Fibroblast of skin of right biceps (primary cell): Measurements from ENCODE around the gene TP53INP2.
"Not testable (repeated sequence)": the region's sequence is repeated elsewhere in the genome, so short reads cannot be mapped to it uniquely, and the experiment has no call there.

Experiments used
- DNase-seq: peaks from one replicate; pipeline ENCODE4 v3.0.0-alpha.2; 2013

The TP53INP2 gene

DNA sequence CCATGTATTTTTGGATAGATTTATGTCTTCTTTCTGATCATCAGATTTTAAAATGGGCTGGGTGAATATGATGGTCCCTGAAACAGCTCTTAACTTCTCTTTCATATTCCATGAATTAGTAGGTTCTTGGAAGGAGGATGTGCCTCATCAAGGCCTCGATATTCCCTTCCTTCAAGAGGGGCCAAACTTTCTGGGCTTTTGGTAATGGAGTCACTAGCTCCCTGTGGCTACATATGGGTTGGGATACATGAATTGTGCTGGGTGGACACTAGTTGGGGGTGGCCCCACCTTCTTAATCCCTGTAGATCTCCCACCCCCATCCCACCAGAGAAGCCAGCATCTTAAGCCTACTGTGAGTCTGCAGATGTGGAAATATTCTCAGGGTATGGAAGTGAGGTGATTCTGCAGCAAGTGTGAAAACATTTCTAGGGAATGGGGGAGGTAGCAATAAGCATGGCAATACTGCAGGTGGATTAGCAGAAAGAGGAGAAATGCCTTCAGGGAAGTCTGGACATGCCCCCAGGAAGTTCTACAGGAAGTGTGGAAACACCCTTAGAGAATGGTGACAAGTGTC, 2.2 kb downstream of the TP53INP2 start:
- no peak for DNase-seq

DNA sequence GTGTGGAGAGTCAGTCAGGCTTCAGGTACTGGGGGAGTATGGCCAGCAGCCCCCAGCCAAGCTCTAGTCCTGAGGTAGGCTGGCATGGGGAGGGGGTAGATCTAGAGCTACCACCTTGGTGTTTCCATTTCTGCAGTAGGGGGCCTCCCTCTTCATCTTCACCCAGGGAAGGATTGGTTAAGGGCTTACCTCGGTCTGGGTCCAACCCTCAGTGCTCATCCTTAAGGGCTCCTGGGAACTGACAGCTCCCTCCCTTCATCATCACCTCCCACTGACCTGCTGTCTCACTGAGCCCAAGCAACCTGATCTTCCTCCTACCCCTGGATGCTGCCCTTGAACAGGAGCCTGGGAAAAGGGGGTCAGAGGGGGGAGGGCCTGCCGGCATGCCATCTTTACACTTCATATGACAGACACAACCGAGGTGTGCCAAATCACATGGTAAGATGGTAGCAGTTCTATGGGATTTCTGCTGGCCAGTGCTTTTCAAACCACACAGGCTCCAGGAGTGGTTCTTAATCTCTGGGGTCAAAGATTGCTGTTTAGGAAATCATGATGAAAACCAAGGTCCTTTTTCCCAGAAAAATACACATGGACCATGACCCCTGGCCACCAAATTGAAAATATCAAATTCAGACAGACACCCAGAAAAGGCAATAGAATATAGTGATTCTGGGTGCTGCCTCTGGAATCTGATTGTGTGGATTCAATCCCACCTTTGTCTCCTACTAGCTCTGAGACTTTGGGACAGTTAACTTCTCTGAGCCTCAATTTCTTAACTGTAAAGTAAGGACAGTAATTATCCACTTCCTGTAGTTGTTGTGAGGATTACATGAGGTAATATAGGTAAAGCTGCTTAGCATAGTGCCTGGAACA, 3.0 kb downstream of the TP53INP2 start:
- DNase-seq, result no peak

DNA sequence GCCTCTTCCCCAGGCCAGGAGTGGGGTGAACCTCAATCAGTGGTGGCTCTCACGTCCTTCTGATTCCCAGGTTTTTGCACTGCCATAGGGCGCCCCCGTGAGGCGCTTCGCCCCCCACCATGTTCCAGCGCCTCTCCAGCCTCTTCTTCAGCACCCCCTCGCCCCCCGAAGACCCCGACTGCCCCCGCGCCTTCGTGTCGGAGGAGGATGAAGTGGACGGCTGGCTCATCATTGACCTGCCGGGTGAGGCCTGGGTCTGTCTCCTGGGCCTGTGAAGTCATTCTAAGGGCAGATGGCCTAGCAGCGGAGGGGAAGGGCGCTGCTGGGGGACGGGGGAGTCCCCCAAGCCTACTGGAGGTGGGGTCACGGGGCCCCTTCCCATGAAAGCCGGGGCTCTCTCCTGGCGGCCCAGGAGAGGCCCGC, 4.5 kb downstream of the TP53INP2 start:
- peak; percentile 36 for DNase-seq

DNA sequence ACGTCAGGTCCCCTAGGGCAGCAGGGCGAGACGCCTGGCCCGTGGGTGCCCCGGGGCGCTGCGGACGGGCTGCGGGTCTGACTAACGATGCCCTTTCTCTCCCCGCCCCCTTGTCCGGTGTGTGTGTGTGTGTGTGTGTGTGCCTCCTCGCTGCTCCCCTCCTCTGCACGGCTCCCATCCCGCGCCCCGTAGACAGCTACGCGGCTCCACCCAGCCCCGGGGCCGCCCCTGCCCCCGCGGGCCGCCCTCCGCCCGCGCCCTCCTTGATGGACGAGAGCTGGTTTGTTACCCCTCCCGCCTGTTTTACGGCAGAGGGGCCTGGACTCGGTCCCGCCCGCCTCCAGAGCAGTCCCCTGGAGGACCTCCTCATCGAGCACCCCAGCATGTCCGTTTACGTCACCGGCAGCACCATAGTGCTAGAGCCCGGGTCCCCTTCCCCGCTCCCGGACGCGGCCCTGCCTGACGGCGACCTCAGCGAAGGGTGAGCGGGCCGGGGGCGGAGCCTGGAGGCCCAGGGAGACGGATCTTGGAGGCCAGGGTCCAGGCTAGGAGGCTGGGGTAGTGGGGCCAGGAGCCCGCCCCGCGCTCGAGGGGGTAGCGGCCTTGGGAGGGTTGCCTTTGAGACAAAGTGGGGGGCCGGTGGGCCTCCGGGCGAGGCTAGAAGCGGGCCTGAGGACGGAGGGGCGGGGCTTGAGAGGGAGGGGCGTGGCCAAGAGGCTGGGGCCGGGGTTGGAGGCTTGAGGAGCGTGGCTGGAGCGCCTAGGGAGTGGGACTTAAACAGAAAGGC, 5.1 kb downstream of the TP53INP2 start:
- peak; percentile 78 for DNase-seq

DNA sequence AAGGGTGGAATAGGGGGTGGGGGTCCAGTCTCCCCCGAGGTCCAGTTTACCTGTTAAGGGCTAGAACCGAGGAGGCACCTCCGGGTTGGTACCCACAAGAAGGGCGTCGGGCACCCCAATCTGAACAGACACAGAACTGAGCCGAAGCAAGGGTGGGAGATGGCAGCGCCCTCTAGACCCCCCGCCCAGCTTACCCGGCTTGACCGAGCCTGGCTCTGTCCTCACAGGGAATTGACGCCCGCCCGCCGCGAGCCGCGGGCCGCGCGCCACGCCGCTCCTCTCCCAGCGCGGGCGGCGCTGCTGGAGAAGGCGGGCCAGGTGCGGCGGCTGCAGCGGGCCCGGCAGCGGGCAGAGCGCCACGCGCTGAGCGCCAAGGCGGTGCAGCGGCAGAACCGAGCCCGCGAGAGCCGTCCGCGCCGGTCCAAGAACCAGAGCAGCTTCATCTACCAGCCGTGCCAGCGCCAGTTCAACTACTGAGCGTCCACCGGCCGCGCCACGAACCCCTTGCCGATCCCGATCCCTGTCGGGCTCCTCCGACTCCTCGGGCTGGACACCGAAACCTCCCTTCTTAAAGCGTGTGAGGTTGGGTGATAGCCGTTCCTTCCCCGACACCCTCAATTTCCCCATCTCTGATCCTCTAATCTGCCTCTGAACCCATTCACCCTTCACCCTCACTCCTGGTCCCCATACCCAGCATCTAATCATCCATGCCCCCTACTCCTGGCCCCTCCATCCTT, 5.9 kb downstream of the TP53INP2 start:
- DNase-seq, result peak; percentile 70

DNA sequence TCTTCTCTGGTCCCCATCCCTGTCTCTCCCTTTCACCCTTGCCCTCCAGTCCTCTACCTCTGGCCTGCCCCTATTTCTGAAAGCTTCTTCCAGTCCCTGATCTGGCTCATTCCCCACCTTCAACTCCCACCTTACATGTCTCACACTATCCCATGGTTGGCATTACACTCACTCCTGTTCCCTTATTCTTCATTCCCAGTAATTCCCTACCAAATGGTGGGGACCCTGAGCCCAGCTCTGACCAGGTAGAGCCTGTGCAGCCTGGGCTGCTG, 6.4 kb downstream of the TP53INP2 start:
- DNase-seq, result no peak

DNA sequence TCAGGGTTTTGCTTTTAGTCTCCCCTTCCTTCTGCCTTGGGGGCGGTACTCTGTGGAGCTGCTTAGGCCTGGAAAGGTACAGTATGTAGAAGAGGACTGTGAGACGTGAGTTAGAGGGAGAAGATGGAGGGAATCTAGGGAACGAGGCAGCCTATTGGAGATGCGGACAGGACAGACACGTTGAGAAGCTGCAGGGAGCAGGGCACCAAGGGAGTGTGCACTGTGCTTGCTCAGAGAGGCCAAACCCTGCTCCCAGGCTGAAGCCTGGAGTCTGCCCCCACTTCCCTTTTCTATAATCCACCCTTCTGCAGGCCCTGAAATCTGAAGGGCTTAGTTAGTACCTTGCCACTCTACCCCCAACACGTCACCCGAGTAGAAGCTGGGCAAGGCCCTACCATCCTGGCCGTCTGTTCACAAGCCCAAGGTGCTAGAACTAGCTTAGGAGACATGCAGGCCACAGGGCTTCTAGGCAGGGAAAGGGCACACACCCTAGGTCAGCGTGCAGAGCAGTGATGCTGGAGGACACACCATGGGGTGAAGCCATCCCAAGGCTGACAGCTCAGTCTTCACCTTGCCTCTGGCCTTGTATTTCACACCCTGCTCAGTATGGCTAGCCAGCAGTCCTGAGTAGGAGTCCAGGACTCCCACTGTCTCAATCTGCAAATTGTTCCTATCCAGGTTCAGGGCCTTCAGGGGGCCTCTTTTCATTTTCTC, 6.9 kb downstream of the TP53INP2 start:
- DNase-seq, result no peak

DNA sequence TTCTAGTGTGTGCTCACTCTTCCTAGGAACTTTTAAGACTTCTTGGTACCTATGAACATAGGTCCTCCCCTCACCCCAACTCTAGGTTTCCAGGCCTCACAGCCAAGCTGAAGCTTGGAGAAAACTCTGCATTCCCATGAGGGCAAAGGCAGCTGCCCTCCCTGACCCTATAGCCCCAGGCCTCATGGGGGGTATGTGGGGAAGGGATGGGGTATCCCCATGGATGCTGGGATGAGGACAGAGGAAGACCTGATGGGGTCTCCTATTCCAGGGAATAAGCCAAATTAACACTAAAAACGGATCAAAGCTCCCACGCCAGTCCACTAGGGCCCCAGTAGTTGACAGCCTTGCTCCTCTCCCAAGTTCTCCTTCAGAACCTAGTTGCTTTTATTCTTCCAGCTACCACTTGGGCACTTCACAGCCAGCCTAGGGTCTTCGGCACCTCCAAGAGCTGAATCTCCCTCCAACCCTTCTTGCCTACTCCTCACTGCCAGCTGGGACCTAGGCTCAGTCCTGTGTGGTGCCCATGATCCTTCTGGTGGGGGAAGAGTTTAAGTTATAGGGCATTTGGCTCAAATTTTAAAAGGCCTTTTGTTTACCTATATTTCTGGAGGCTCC, 7.8 kb downstream of the TP53INP2 start:
- DNase-seq, result no peak

DNA sequence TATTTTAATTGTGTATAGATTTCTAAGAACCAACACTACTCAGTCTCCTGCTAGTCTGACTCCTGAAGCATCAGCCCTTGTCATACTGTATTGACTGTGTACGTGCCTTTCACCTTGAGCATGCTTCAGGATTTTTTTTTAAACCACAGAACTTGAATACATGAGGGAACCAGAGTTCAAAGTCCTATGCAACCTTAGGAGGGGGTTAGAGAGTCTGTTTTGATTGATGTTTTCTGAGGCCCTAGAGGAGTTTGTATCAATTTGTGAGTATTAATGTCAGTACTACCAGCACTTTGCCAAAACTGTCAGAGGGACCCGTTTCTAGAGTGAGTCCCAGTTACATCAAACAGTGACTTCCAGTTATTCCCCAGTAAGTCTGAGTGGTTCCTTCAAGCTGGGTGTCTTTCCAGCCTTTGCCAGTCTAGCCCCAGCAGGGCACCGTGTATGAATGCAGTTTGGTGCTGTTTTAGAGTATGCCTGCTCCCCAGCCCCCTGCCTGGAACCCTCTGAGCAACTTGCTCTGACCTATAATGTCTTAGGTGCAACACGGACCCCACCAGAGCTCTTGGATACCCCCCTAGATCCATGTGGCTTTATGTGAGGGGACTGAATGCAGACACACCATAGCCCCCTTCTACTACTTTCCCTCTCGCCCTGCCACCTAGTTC, 8.5 kb downstream of the TP53INP2 start:
- no peak for DNase-seq

DNA sequence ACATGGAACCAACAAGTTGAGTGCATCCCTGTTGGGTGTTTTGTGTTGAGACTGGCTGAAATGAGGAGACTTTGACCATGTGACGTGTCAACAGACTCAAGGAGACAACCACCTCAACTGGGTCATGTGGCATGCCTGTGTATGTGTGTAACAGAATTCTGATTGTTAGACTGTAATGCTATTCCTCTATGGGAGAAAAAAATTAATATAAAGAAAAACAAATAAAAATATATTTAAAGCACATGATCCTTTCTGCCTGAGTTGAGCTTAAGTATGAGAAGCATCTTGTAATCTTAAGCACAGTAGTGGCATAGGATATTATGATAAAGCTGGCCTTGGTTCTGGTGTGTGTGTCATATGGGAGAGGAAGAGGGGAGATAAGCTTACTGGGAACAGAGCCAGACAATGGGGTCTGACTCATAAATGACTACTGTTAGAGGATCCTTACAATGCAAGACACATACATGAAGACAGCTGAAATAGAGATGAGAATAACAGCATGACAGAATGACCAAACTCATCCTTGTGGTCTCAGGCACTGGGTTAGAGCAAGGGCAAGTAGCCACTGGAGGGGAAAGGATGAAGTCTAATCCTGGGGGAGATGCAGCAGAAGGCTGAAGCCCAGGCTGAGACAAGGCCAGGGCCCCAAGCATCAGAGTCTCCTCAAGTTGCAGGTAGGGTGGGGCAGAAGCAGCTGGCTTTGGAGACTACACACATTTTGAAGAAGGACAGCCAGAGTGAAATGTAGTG, 9.2 kb downstream of the TP53INP2 start:
- DNase-seq, result peak; percentile 99

DNA sequence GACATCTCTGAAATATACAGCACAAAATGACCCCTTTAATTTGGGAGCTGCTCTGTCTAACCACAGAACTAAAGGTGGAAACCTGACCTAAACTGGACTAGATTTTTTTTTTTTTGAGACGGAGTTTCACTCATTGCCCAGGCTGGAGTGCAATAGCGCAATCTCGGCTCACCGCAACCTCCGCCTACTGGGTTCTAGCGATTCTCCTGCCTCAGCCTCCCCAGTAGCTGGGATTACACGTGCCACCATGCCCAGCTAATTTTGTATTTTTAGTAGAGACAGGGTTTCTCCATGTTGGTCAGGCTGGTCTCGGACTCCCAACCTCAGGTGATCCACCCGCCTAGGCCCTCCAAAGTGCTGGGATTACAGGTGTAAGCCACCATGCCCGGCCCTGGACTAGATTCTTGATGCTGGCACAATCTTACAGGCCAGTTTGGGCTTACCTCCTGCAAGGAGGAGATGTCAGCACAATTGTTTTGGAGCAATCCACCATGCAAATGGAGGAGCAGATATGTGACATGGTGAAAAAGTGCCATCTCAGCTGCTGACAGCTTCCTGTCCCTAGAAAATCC, 9.9 kb downstream of the TP53INP2 start:
- DNase-seq, result not testable (repeated sequence)

DNA sequence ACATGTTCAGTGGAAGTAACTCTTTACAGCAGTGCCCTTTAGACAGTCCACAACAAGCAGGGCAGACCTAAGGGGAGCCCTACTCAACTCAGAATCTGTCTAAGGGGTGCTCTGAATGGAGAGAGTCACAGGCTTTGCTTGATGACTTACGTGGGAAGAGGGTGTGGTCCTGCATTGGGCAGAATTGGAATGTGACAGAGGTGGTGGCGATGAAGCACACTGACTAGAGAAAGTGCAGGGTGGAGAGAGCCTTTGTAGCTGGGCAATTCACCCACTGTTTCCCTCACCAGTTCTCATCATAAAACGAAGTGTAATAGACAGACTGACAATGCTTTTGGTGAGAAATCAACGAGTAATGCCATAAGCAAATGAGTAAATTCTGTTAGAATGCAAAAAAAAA, 11.2 kb downstream of the TP53INP2 start:
- DNase-seq, result no peak

DNA sequence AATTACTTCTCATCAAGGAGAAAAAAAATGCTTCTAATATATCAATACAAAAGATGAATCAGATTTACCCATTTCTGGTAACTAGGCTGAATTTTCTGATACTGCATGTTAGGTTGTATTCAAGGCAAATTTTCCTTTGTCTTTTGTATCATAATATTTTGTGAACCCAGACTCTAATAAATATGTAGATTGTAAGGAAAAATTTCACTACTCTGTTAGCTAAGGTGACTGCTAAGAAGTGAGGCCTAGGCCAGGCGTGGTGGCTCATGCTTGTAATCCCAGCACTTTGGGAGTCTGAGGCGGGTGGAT, 12.7 kb downstream of the TP53INP2 start:
- DNase-seq, result no peak

DNA sequence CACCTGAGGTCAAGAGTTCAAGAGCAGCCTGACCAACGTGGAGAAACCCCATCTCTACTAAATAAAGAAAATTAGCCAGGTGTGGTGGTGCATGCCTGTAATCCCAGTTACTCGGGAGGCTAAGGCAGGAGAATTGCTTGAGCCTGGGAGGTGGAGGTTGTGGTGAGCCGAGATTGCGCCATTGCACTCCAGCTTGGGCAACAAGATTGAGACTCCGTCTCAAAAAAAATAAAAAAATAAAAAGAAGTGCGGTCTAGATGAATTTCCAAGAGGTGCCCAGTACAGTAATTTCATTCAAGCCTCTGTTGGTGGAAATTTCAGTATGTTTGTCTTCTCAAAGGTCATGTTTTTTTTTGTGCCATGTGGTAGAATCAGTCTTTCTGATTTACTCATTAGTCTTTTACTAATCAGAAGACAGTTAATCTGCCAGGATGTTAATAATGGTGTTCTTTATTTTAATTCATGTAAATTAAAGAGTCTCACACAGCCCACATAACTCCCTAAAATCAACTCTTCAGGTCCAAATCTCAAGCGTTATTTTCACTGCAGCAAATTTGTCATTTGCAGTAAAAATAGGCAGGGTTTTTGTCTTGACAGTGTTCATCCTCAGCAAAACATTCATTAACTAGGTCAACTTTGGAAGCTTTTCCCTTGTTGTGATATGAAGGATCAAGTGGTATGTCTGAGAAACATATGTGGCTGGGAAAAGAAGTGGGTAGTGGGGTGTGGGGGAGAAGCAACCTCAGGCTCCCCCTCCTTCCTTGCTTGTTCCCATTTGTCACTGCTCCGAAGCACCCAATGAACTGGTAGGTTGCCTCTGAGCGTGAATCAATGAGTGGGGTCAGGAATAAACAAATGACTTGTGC, 13.3 kb downstream of the TP53INP2 start:
- DNase-seq, result no peak

DNA sequence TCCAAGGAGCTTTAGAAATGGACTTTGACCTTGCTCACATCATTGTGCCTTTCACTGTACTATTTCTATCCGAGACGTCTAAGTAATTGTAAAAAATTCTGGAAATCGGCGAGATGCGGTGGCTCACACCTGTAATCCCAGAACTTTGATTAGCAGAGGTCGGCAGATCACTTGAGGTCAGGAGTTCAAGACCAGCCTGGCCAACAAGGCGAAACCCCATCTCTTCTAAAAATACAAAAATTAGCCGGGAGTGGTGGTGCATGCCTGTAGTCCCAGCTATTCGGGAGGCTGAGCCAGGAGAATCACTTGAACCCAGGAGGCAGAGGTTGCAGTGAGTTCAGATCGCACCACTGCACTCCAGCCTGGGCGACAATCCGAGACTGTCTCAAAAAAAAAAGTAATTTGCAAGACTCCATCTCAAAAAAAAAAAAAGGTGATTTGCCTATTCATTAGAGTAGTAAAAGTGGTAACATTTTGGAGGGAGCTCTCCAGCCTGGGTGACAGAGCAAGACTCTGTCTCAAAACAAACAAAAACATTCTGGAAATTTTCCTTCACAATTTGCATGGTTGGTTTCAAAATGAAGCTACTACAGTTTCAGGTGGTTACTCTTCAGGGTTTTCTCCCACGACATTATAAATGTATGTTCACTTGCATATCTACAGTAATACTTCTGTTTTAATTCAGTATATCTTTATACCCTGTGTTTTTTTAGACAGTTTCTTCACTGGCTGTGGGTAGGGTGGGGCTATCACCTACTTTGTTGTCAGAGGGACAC, 15.3 kb downstream of the TP53INP2 start:
- DNase-seq, result not testable (repeated sequence)

DNA sequence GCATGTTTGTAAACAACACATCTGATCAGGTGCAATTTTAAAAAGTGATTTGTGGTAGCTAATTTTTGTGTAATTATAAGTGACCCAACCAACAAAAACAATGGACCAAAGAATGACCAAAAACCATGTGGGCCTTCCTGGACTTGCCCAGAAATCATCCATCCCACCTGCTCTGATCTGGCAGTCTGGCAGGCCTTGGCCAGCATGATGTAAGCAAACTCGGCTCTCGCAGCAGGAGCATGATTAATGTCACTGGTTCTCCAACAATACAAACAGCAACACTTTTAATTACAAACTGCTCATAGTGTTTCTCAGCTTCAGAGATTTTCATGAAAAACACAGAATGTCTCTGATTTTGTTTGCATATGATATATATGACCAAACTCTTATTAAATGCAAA, 16.1 kb downstream of the TP53INP2 start:
- no peak for DNase-seq

DNA sequence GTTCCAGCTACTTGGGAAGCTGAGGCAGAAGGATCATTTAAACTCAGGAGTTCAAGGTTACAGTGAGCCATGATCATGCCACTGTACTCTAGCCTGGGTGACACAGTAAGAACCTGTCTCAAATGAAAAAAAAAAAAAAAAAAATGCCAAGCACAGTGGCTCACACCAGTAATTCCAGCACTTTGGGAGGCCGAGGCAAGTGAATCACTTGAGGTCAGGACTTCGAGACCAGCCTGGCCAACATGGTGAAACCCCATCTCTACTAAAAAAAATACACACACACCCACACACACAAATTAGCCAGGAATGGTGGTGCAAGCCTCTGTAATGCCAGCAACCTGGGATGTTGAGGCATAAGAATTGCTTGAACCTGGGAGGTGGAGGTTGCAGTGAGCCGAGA, 18.4 kb downstream of the TP53INP2 start:
- not testable (repeated sequence) for DNase-seq

DNA sequence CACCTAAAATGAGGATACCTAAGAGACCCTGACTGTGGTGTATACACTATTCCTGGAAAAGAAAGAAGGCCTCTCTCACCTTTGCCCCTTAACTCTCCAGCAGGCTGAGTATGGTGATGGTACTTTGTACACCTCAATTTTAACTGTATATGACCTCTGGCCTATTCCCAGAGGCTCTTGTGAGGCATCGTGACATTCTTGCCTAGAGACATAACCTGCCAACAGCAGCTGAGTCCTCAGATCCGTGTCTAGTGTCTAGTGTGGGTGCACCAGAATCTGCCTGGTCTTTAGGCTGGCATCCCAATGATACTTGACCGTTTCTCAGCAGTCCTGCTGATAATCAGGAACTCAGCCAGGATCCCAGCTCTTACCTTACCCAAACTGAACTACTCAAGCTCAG, 20.0 kb downstream of the TP53INP2 start:
- DNase-seq, result no peak

DNA sequence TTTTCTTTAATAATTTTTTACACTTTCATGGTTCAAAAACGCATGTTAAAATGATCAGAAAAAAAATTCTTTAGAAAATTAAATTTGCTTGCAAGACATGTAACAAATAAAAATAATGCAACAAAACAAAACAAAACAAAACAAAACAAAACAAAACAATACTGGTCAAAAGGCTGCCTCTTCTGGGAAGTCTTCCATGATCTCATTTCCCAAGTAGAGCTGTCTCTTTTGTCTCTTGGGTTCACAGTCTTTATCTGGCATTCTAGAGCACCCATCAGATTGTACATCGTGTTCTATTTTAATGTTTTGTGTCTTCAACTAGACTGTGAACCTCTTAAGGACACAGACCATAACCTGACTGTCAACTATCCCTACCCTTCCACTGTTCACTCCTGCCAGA, 25.3 kb downstream of the TP53INP2 start:
- no peak for DNase-seq
